GM19452 (cell line): ENCODE data around the gene SPTBN4.
"Not testable (repeated sequence)": the region's sequence is repeated elsewhere in the genome, so short reads cannot be mapped to it uniquely, and the experiment has no call there.

Experiments used
- ATAC-seq: cut with Tn5 transposase; IDR thresholded peaks from one replicate; pipeline ENCODE4 v1.9.1; 2021; ENCODE audit not compliant: unreplicated experiment

SPTBN4 gene

DNA sequence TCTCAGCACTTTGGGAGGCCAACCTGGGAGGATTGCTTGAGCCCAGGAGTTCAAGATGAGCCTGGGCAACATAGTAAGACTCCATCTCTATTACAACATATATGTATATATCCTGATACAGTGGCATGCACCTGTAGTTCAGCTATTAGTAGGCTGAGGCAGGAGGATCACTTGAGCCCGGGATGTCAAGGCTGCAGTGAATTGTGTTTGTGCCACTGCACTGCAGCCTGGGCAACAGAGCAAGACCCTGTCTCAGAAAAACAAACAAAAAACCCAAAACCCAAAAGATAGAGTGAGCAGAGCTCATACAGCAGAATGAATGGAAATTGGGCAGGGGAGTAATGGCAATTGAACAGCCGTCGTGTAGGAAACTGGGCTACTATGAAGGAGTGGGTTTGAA is 92.6 kb downstream of the SPTBN4 start:
- ATAC-seq: no peak

DNA sequence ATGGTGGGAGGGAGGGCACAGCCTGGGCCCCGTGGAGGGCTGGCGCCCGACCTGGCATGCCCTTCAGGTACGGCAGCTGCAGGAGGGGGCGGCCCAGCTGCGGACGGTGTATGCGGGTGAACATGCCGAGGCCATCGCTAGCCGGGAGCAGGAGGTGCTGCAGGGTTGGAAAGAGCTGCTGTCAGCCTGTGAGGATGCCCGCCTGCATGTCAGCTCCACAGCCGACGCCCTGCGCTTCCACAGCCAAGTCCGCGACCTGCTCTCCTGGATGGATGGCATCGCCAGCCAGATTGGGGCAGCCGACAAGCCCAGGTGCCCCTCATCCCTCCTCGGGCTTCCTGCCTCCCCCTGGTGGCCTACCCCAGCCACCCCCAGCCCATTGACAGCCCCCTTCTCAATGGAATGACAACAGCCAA is 93.3 kb downstream of the SPTBN4 start:
- ATAC-seq: no peak

DNA sequence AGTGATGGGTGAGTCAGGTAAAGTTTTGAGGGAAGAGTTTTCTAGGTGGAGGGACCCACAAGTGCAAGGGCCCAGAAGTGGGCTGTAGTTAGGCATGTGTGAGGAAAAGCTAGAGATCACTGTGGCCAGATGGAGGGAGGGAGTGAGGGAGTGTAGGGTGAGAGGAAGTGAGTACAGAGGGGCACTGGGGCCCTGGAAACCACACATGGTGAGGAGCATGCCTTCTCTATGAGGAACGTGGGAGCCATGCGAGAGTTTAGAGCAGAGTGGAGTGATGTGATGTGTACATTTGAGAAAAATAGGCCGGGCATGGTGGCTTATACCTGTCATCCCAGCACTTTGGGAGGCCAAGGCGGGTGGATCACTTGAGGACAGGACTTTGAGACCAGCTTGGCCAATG is 95.1 kb downstream of the SPTBN4 start:
- ATAC-seq: no peak

DNA sequence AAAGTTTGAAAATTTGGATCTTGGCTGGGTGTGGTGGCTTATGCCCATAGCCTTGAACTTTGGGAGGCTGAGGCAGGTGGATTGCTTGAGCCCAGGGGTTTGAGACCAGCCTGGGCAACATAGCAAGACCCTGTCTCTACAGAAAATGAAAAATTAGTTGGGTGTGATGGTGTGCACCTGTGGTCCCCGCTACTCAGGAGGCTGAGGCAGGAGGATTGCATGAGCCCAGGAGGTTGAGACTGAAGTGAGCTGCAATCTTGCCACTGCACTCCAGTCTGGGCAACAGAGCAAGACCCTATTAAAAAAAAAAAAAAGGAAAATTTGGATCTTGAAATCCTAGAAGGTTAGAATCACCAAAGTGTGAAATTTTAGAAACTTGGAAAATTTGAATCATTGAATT is 97.7 kb downstream of the SPTBN4 start:
- ATAC-seq: not testable (repeated sequence)

DNA sequence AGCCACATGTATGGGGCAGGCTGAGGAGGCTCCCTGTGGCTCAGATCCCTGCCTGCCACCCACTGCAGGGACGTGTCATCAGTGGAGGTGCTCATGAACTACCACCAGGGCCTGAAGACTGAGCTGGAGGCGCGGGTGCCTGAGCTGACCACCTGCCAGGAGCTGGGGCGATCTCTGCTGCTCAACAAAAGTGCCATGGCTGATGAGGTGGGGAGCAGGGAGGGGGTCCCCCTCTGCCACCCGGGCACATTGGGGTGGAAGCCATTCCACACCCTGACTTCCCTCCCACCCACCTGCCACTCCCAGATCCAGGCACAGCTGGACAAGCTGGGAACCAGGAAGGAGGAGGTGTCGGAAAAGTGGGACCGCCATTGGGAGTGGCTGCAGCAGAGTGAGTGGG is 98.6 kb downstream of the SPTBN4 start:
- no peak for ATAC-seq

GRCh38 chr19:40565910-40566495 is 99.2 kb downstream of the SPTBN4 start:
- no peak for ATAC-seq

- no peak for ATAC-seq
Observed at GRCh38 chr19:40567040-40567749, 100.4 kb downstream of the SPTBN4 start.

GRCh38 chr19:40567750-40568494 is 101.1 kb downstream of the SPTBN4 start:
- no peak for ATAC-seq

DNA sequence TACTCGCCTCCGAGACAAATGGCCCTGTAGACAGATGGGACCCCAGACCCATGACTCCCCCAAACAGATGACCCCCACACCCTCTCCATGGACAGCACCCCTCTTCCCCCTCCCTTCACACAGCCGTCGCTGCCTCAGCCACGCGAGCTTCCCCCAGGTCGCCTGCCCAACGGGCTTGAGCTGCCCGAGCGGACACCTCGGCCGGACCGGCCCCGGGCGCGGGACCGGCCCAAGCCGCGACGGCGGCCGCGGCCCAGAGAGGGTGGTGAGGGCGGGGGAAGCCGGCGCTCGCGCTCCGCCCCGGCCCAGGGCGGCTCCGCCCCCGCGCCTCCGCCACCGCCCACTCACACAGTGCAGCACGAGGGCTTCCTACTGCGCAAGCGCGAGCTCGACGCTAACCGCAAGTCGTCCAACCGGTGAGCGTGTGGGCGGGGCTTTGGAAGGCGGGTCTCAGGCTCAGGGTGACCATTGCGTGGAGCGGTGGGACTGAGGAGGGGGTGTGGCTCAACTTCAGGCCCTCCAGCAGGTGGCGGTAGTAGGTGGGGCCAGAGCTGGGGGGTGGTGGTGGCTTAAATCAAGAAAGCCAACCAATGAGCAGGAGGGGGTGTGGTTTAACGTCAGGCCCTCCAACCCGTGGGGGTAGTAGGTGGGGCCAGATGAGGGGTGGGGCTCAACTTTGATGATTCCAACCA is 103.7 kb downstream of the SPTBN4 start:
- ATAC-seq: peak; percentile 84

DNA sequence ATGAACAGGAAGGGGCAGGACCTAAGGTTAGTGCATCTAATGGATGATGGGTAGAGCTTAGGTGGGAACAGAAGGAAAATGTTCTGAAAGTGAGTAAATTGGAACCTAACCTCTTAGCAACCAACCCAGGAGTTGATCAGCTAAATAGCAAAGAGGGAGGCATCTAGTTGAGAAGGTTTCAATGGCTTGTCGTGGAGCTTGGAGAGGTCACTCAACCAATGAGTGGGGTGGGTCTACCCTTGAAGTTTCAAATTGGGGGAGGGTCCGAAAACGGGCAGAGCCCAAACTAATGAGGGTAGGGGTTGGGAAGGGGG is 104.2 kb downstream of the SPTBN4 start:
- ATAC-seq: no peak

- no peak for ATAC-seq
Observed at GRCh38 chr19:40571831-40572495, 105.2 kb downstream of the SPTBN4 start.

DNA sequence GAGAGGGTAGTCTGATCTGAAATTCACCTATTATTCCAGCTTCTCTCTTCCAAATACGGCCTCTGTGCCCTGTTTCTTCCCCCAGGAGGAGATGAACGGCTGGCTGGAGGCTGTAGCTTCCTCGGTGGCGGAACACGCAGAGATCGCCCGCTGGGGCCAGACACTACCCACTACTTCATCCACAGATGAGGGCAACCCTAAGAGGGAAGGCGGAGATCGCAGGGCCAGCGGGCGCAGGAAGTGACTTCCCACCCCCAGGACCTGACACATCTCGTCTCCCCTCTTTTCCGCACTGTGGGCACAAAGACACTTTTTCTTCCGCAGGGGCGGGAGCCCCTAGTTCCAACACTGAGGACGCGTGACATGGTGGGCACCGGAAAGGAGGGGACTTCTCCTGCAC is 108.5 kb downstream of the SPTBN4 start:
- no peak for ATAC-seq

DNA sequence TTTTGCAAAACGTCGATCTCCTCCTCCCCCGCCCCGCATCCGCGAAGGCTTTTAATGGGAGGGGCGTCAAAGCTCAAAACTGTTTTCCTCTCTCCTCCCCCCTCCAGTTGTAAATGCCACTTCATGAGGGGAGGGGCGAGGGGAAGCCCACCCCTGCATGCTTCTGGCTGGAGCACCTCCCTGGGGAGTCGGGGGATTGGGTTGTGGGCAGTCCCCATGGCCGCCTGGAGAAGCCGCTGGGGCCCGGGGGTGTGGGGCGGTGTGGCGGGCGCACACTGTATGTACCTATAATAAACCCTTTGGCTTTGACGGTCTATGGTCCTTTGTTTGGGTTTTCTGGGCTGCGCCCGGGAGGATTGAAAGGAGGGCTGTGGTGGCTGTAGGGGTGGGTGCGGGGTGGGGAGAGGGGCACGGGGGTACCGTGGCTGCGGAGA is 109.4 kb downstream of the SPTBN4 start:
- peak; percentile 25 for ATAC-seq

- ATAC-seq: peak; percentile 94
Observed at GRCh38 chr19:40576585-40577451, 110.0 kb downstream of the SPTBN4 start, which contains the start of gene SHKBP1. SHKBP1 (plus strand) TSS chr19:40576873; CDS start chr19:40576900, 27 bp downstream.

DNA sequence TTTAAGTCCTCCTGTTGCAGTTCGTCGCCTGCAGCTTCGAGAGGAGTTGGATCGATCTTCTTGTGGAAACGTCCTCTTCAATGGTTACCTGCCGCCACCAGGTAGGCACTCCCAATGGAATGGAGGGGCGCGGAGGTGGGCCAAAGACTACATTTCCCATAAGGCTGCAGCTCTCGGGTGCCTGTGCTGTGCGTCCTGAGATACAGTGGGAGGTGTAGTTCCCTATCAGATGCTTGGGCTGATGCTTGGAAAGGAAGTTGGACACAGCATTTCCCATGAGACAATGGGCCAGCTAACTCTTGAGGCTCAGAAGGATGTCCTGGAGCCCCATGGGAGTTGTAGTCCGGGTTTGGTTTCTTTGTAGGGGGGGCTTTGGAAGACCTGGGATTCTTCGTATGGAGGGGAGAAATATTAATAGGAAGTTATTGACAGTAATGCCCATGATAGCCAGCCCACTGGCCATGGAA is 111.7 kb downstream of the SPTBN4 start:
- no peak for ATAC-seq

DNA sequence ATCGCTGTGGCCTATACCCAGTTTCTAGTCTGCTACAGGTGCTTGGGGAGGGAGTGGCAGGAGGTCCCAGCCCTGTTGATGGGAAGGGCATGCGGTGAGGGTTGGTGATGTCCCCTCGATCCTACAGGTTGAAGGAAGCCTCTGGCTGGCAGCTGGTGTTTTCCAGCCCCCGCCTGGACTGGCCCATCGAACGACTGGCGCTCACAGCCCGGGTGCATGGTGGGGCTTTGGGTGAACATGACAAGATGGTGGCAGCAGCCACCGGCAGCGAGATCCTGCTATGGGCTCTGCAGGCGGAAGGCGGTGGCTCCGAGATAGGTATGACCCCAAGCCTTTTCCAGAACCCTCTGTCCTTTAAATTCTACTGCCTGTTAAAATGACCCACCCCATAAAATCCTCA is 113.8 kb downstream of the SPTBN4 start:
- ATAC-seq: no peak

- no peak for ATAC-seq
Observed at GRCh38 chr19:40581531-40581930, 114.7 kb downstream of the SPTBN4 start.

DNA sequence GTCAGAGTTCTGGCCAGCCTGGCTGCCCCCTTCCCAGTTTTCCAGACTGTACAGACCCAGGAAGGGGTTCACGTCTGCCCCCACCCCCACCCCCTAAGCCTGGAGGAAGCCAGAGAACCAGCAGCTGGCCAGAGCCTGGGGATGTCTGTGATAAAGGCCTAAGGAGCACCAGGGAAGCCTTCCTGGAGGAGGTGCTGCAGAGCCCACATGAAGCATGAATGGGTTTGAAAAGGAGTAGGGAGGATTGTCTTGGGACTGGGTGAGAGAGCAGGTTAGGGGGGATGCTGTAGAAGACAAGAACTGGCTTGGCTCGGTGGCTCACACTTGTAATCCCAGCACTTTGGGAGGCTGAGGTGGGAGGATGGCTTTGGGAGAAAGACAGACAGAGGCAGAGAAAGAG is 115.7 kb downstream of the SPTBN4 start:
- no peak for ATAC-seq

DNA sequence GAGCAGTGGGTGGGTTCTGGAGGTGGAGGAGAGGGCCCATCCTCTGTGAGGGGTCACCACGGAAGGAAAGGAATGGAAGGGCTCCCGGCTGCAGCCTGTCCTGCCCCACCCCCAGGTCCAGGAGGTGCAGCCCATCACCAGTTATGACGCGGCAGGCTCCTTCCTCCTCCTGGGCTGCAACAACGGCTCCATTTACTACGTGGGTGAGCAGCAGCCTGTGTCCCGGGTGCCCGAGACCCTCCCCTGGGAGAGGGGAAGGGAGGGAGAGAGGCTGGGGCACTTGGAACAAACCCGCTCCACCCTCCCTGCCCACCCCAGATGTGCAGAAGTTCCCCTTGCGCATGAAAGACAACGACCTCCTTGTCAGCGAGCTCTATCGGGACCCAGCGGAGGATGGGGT is 116.5 kb downstream of the SPTBN4 start:
- ATAC-seq: no peak

DNA sequence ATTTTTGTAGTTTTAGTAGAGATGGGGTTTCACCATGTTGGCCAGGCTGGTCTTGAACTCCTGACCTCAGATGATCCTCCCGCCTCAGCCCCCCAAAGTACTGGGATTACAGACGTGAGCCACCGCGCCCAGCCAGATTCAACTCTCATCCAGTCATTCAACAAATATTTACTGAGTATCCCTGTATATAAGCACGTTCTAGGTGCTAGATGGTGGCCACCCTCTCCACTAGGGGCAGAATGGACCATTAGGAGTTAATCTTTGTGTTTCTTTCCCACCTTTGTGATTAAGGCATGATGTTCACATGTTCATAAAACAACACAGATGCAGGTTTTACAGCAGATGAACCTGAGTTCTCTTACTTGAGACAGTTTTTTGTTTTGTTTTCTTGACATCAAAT is 117.2 kb downstream of the SPTBN4 start:
- no peak for ATAC-seq
